Choroid plexus epithelial cell (primary cell): Measurements from ENCODE around the gene REX1BD.

ENCODE experiments used
- DNase-seq: peaks from one replicate; pipeline ENCODE4 v3.0.0-alpha.2; 2010; ENCODE audit warnings: low read depth
- H3K4me3 ChIP-seq: 2 replicates; pipeline ENCODE4 v1.5.1; 2011; ENCODE audit warnings: low read depth, mild to moderate bottlenecking, control low read depth, low read length, moderate library complexity
- CTCF ChIP-seq: conservative IDR thresholded peaks from 2 replicates; pipeline ENCODE4 v1.5.1; 2011; ENCODE audit warnings: low read depth, mild to moderate bottlenecking, control low read depth, inconsistent platforms, low read length, moderate library complexity

Gene REX1BD

GRCh38 chr19:18603958-18604819 is 15.6 kb downstream of the REX1BD start:
- TF ChIP-seq CTCF = no peak
- no peak overlapping the region for H3K4me3 ChIP-seq
- no peak for DNase-seq

GRCh38 chr19:18604820-18605159 is 16.2 kb downstream of the REX1BD start:
- TF ChIP-seq CTCF = no peak
- no peak for DNase-seq
- no peak overlapping the region for H3K4me3 ChIP-seq

- H3K4me3 ChIP-seq = no peak overlapping the region
- DNase-seq = no peak
- TF ChIP-seq CTCF = no peak
Observed at GRCh38 chr19:18605196-18605545, 16.6 kb downstream of the REX1BD start.

- TF ChIP-seq CTCF = no peak
- H3K4me3 ChIP-seq = no peak overlapping the region
- no peak for DNase-seq
Observed at GRCh38 chr19:18605546-18606280, 17.1 kb downstream of the REX1BD start.

- DNase-seq = no peak
- H3K4me3 ChIP-seq = no peak within 1 kb of the TSS
- no peak for TF ChIP-seq CTCF
Observed at GRCh38 chr19:18606281-18607225, 18.0 kb downstream of the REX1BD start, which contains the start of gene CRLF1. Gene CRLF1, minus strand, starts transcription at chr19:18606799. Its CDS starts 143 bp downstream, at chr19:18606656.

- no peak overlapping the region for H3K4me3 ChIP-seq
Observed at GRCh38 chr19:18607226-18608101, 18.9 kb downstream of the REX1BD start.

More at GRCh38 chr19:18607226-18608101, 18.9 kb downstream of the REX1BD start:
- no peak for DNase-seq
- no peak for TF ChIP-seq CTCF
